IMR-90 (cell line): ENCODE results near the gene OR51G2.

Source experiments
- MAFK ChIP-seq: IDR thresholded peaks from 2 replicates; pipeline ENCODE4 v1.6.1; 2012; ENCODE audit warnings: low read depth, low read length, improper control_type of control experiment
- MAZ ChIP-seq: IDR thresholded peaks from 2 replicates; pipeline ENCODE4 v1.6.1; 2012; ENCODE audit warnings: low read depth, mild to moderate bottlenecking, low read length, improper control_type of control experiment, moderate library complexity, borderline replicate concordance
- RCOR1 ChIP-seq: IDR thresholded peaks from 2 replicates; pipeline ENCODE4 v1.6.1; 2012; ENCODE audit warnings: mild to moderate bottlenecking, low read length, improper control_type of control experiment; ENCODE audit not compliant: insufficient replicate concordance
- TF ChIP-seq, protein P1 (sequence below): conservative IDR thresholded peaks from 2 replicates; pipeline ENCODE4 v1.5.1; 2012; ENCODE audit warnings: mild to moderate bottlenecking, low read depth, low read length, improper control_type of control experiment
- TF ChIP-seq, protein P2 (sequence below): fragments of 150-350 bp; IDR thresholded peaks from 2 replicates; pipeline ENCODE4 v1.6.1; 2016; ENCODE audit warnings: low read depth, mild to moderate bottlenecking, low read length, moderate library complexity, borderline replicate concordance

DNA sequence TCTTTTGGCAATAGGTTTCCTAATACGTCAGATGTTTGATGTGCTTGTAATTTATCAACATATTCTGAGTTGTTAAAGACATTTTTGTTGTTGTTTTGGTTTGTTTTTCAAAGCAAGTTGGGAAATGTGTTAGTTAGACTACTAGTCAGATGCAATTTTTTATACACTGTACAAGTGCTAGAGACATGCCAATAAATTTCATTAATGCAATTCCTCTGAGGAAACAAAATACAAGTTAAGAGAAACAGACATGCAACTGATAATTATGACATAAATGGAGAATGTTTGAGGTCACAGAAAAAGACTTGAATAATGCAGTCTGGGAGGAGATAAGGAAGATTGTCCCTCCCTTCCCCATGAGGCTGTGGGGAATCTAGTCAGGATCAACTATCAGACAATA lies 31.6 kb downstream of the OR51G2 start:
- TF ChIP-seq, protein P1, sequence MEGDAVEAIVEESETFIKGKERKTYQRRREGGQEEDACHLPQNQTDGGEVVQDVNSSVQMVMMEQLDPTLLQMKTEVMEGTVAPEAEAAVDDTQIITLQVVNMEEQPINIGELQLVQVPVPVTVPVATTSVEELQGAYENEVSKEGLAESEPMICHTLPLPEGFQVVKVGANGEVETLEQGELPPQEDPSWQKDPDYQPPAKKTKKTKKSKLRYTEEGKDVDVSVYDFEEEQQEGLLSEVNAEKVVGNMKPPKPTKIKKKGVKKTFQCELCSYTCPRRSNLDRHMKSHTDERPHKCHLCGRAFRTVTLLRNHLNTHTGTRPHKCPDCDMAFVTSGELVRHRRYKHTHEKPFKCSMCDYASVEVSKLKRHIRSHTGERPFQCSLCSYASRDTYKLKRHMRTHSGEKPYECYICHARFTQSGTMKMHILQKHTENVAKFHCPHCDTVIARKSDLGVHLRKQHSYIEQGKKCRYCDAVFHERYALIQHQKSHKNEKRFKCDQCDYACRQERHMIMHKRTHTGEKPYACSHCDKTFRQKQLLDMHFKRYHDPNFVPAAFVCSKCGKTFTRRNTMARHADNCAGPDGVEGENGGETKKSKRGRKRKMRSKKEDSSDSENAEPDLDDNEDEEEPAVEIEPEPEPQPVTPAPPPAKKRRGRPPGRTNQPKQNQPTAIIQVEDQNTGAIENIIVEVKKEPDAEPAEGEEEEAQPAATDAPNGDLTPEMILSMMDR = no peak
- TF ChIP-seq MAFK (no peak), MAZ (no peak), RCOR1 (no peak)
- TF ChIP-seq, protein P2, sequence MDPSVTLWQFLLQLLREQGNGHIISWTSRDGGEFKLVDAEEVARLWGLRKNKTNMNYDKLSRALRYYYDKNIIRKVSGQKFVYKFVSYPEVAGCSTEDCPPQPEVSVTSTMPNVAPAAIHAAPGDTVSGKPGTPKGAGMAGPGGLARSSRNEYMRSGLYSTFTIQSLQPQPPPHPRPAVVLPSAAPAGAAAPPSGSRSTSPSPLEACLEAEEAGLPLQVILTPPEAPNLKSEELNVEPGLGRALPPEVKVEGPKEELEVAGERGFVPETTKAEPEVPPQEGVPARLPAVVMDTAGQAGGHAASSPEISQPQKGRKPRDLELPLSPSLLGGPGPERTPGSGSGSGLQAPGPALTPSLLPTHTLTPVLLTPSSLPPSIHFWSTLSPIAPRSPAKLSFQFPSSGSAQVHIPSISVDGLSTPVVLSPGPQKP = no peak
